ENCODE measurements around the gene COL21A1. TPM values are rescaled to one million over a fixed set of nuclear protein-coding genes. Genes with fewer than 3 reads are reported as not detected.

COL21A1 gene
- total RNA-seq, 1 donor: 29.0 TPM

DNA sequence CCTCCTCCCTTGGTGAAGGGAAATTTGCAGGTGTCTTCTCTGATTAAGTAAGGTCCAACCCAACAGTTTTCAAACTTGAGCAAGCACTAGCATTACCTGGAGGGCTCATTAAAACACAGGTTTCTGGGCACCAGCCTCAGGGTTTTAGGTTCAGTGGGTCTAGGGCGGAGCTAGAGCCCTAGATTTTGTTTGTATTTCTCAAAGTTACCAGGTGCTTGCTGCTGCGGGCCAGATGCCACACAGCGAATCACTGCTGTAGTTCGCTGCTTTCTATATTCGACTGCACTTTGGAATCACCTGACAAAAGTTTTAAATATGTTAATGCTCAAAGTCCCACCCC, 869 bp downstream of the COL21A1 start:
- TF ChIP-seq, protein P1, sequence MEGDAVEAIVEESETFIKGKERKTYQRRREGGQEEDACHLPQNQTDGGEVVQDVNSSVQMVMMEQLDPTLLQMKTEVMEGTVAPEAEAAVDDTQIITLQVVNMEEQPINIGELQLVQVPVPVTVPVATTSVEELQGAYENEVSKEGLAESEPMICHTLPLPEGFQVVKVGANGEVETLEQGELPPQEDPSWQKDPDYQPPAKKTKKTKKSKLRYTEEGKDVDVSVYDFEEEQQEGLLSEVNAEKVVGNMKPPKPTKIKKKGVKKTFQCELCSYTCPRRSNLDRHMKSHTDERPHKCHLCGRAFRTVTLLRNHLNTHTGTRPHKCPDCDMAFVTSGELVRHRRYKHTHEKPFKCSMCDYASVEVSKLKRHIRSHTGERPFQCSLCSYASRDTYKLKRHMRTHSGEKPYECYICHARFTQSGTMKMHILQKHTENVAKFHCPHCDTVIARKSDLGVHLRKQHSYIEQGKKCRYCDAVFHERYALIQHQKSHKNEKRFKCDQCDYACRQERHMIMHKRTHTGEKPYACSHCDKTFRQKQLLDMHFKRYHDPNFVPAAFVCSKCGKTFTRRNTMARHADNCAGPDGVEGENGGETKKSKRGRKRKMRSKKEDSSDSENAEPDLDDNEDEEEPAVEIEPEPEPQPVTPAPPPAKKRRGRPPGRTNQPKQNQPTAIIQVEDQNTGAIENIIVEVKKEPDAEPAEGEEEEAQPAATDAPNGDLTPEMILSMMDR (IDR thresholded peaks at IDR 0.05; ENCODE audit: insufficient read depth, low read length): no peak
- DNase-seq (ENCODE audit: low read depth): no peak
- peak overlapping the region; percentile 79 for H3K4me3 ChIP-seq (ENCODE audit: low read depth, low read length)

DNA sequence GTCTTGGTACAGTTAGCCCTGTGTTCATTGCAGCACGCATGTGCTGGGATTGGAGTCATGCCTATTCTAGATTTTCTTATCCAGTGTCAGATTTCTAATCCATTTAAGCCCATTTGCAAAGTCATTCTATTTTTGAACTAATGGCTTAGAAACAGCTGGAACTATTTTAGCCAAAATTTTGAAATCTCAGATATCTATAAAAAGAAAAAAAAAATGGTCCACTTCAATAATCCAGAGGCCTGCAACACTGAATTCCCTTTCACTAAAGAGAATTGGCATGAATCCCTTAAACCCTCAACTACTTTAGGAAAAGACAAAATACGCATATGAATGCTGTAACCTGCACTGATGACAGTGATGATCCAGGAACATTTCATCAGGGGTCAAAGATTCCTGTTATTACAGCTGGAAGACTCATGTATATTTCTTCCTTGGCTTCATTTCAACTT, 1.5 kb downstream of the COL21A1 start:
- TF ChIP-seq, protein P1 (IDR thresholded peaks at IDR 0.05; ENCODE audit: insufficient read depth, low read length): no peak
- DNase-seq (ENCODE audit: low read depth): peak; percentile 86
- peak overlapping the region; percentile 79 for H3K4me3 ChIP-seq (ENCODE audit: low read depth, low read length)

DNA sequence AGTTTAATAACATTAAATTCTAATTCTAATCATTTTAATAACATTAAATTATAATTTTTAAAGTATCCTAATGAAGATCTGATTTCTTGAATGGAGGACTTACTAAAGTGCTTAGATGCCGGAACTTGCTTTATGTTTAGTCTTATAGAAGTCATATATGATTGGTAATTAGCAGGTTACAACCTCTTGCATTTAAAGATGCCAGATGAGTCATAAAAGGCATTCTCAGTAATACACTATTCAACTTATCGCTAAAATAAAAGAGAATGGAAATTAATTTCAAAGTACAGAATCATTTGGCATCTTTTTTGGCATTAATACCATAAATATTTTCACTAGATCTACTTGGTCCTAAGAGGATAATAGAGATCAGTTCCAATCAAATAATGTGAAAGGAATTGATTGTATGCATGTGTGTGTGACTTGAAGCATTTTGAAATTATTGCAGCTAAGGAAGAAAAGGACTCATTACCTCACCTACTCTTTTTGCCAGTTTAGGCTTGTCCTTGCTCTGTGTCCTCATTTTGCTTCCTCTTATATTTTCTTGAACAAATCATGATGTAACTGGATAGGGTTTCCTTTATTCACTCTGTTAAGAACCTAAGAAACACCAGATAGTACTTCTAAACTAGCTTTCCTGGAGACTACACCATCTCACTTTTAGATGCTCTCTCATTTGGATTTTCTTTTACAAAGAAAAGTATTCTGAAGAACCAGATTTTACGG, 2.7 kb downstream of the COL21A1 start:
- TF ChIP-seq, protein P1 (IDR thresholded peaks at IDR 0.05; ENCODE audit: insufficient read depth, low read length): no peak
- DNase-seq (ENCODE audit: low read depth): no peak
- H3K4me3 ChIP-seq (ENCODE audit: low read depth, low read length): no peak overlapping the region

DNA sequence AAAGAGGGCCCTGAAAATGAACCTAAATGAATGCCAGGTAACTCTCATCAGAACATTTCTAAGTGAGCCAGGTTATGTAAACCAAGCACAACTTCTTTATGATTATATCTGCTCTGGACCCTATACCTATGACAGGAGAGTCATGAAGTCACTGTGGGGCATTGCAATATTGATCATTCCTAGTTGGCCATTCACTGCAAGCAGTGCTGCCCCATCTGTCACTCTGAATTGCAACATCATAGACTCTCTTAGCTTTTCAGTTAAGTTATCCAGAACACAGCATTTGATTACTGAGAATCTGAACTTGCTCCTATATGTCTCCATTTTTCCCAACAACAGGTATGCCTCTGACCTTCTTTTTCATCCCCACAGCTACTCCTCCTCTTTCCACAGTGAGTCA, 3.3 kb downstream of the COL21A1 start:
- DNase-seq (ENCODE audit: low read depth): no peak
- TF ChIP-seq, protein P1 (IDR thresholded peaks at IDR 0.05; ENCODE audit: insufficient read depth, low read length): no peak
- no peak overlapping the region for H3K4me3 ChIP-seq (ENCODE audit: low read depth, low read length)

DNA sequence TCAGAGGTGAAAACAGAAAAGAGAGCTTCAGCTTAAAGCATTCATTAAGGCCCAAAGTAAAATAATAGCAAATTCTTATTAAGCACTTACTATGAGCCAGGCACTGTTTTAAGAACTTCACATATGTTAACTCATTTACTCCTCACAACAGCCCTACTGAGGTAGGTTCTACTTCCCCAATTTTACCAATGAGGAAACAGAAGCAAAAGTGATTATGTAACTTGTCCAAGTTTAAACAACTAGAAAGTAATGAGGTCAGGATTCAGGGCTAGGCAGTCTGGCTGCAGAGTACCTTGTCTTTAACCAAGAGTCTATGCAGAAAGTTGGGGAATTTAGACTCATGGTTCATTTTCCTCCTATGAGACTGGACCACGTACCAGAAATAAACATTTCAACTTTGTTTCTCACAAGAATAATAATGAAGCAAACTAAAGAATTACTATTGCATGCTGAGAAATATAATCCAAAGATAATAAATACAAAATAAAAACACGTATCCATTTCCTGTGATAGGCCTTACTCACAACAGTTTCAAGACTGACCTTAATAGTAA, 3.8 kb downstream of the COL21A1 start:
- no peak for DNase-seq (ENCODE audit: low read depth)
- H3K4me3 ChIP-seq (ENCODE audit: low read depth, low read length): no peak overlapping the region
- TF ChIP-seq, protein P1 (IDR thresholded peaks at IDR 0.05; ENCODE audit: insufficient read depth, low read length): no peak

DNA sequence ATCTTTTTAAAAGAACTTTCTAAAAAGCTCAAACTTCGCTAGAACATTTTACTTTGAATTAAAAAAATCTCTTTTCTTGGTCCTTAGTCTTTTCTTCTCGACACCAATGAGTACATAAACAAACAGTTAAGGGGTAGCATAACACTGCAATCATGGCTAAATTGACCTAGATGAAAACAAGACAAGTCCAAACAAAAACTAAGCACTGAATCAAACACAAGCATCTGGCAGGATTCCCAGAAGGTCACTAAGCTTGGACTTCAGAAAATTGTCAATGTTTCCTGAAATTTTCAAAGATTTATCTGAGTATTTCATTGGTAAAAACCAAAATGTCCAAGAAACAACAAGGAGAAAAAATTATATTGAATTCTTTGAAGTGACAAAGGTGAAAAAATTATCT, 5.0 kb downstream of the COL21A1 start:
- H3K4me3 ChIP-seq (ENCODE audit: low read depth, low read length): no peak overlapping the region
- DNase-seq (ENCODE audit: low read depth): peak; percentile 32
- TF ChIP-seq, protein P1 (IDR thresholded peaks at IDR 0.05; ENCODE audit: insufficient read depth, low read length): no peak
